ENCODE measurements around the gene GOT2.
"Not testable (repeated sequence)": the region's sequence is repeated elsewhere in the genome, so short reads cannot be mapped to it uniquely, and the experiment has no call there.

Gene GOT2

DNA sequence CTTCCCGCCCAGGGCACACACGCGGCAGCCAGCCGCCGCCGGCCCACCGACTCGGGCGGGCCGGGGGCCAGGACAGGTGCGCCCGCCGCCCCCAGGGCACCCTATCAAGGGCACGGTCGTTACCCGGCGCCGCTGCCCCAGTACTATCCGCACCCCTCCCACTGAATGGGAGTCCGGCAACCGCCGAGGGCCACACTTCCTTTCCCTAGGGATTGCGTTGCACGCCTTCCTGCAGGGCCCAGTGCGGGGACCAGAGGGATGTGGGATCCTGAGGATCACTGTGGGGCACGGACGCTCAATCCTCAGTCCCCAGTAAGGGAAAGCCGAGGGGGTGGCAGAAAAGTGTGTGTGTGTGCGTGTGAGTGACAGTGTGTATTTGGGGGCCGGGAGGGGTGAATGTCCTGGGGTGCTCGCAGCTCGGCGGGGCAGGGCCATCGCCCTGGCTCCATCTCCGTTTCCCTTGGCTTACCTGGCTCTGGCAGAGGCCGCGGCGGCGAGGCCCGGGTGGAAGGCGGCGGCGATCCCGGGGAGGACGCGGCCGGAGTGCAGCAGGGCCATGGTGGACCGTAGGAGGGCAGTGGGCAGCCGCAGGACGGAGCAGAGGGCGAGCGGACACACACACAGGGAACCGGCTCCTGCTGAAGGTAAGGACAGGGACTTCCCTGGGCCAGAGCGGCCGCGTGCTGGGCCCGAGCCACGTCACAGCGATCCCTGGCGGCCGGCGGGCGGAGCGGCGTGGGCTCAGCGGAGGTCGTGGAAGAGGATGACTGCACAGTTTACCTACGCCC lies at the start of gene GOT2:
Gene GOT2 (minus strand): TSS at position 646 of the 788 bp plus-strand sequence. CDS start 88 bp downstream, at position 558.
- peak; percentile 90 for TF ChIP-seq ZFX (IDR thresholded peaks at IDR 0.05)
- TF ChIP-seq, protein P1, sequence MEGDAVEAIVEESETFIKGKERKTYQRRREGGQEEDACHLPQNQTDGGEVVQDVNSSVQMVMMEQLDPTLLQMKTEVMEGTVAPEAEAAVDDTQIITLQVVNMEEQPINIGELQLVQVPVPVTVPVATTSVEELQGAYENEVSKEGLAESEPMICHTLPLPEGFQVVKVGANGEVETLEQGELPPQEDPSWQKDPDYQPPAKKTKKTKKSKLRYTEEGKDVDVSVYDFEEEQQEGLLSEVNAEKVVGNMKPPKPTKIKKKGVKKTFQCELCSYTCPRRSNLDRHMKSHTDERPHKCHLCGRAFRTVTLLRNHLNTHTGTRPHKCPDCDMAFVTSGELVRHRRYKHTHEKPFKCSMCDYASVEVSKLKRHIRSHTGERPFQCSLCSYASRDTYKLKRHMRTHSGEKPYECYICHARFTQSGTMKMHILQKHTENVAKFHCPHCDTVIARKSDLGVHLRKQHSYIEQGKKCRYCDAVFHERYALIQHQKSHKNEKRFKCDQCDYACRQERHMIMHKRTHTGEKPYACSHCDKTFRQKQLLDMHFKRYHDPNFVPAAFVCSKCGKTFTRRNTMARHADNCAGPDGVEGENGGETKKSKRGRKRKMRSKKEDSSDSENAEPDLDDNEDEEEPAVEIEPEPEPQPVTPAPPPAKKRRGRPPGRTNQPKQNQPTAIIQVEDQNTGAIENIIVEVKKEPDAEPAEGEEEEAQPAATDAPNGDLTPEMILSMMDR (conservative IDR thresholded peaks at IDR 0.05) = peak; percentile 95
- peak within 1 kb of the TSS; percentile 95 for H3K27ac ChIP-seq

DNA sequence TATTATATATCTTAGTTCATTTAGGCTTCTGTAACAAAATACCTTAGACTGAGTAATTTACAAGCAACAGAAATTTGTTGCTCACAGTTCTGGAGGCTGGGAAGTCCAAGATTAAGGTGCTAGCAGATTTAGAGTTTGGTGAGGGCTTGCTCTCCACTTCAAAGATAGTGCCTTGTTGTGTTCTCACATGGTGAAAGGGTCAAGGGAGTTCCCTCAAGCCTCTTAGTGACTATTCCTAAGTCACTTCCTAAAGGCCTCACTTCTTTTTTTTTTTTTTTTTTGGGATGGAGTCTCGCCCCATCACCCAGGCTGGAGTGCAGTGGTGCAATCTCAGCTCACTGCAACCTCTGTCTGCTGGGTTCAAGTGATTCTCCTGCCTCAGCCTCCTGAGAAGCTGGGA lies 45.2 kb upstream of the GOT2 start:
- not testable (repeated sequence) for H3K27ac ChIP-seq

DNA sequence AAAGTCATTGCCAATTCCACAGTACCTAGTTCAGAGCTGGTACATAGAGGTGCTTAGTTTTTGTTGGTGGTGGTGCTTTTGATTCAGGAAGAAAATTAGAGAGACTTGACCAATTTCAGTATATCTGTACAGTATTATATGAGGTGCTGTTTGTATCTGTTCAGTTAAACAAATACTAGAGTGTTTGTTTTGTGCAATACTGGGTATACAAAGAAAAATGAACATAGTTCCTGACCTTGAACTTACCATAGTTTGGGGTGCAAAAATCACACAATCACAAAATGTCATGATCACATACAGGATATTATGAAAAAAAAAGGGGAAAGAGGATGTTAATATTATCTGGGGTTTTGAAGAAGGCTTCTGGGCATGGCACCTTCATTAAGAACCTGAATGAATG lies 39.8 kb upstream of the GOT2 start:
- H3K27ac ChIP-seq = 0 out of 2 replicates have a peak overlapping the region, but pooled peaks have one; percentile 9
- TF ChIP-seq, protein P1 (conservative IDR thresholded peaks at IDR 0.05) = no peak
- TF ChIP-seq ZFX (IDR thresholded peaks at IDR 0.05) = no peak

DNA sequence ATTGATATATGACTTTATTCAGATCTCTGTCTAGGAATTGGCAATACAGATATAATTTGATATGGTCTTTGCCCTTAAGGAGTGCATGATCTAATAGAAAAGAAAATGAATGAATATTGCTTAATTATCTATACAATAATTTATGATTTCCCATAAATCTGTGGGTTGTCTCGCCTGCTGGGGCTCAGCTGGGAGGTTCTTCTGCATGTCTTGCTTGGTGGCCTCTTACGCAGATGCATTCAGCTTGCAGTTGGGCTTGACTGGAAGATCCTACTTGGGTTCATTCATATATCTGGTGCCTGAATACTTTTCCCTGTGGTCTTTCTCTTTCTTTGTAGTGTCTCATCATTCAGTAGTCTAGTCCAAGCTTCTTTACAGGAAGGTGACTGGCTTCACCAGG lies 34.0 kb upstream of the GOT2 start:
- TF ChIP-seq ZFX (IDR thresholded peaks at IDR 0.05) = no peak
- TF ChIP-seq, protein P1 (conservative IDR thresholded peaks at IDR 0.05) = no peak
- H3K27ac ChIP-seq = no peak overlapping the region

DNA sequence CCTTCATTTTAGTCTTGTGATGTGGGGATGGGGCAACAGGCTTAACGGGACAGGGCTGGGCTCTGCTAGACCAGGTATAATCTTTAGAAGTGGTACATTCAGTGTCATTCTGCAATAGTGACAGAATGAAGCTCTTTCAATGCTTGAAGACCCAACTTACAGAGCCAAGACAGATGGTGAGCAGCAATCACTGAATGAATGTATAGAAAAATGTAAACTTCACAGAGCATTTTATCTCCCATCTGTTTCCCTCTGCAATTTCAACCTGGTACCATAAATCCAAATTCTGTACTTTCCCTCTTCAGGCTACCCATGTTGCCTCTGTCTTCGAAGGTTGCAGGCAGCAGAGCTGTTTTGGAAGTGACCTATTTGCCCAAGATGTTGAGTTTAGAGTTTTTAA lies 33.5 kb upstream of the GOT2 start:
- no peak for TF ChIP-seq ZFX (IDR thresholded peaks at IDR 0.05)
- TF ChIP-seq, protein P1 (conservative IDR thresholded peaks at IDR 0.05) = no peak
- H3K27ac ChIP-seq = no peak overlapping the region

DNA sequence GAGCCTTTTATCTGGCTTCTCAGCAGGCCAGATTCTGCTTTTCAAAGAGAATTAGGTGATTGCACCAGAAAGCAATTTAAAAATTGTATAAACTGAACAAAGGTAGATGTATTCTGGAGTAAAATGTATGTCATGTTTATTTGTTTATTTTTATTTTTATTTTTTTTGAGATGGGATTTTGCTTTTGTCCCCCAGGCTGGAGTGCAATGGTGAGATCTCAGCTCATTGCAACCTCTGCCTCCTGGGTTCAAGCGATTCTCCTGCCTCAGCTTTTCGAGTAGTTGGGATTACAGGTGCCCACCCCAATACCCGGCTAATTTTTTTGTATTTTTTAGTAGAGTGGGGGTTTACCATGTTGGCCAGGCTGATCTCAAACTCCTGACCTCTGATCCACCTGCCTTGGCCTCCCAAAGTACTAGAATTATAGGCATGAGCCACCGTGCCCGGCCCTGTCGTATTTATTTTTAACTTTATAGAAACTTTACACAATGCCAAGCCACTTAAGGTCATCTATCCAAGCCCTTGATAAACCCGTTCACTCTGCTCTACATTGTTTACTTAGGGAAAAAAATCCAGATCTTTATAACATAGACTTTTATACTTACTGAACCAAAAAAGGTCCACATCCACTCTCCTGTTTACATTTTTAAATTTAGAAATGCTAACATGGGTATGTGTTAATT lies 22.7 kb upstream of the GOT2 start:
- TF ChIP-seq ZFX (IDR thresholded peaks at IDR 0.05) = no peak
- TF ChIP-seq, protein P1 (conservative IDR thresholded peaks at IDR 0.05) = peak; percentile 57
- H3K27ac ChIP-seq = peak overlapping the region; percentile 69

DNA sequence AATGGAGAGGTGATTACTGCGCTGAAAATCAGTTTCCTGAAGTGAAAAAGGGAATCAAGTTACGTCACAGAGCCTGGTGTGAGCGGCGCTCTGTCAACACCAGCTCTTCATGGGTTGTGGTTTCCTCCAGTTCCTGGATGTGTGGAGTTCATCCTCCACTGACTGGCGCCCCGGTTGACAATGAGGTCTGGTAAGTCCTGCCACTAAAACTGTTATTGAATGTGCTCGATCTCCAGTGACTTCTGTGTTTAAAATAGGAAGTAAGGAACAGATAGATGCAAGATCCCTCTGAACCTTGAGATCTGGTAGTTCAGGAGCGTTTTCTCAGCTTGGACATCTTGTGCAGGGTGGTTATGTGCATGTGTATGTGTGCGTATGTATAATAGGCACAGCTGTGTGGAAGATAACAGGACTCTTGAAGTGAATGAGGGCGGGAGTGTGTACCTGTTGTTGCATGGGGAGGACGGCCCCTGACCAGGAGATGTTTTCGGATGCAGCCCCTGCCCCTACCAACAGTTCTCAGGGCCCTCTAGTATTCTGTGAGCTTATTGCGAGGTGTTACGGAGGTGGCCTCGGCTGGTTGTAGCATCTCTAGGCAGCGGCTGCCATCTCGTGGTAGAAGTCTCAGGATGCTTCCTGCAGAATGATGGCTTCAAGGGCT lies 22.0 kb upstream of the GOT2 start:
- peak overlapping the region; percentile 69 for H3K27ac ChIP-seq
- TF ChIP-seq ZFX (IDR thresholded peaks at IDR 0.05) = no peak
- TF ChIP-seq, protein P1 (conservative IDR thresholded peaks at IDR 0.05) = peak; percentile 86
